Erythroblast (primary cell): ENCODE results near the gene ATG9A.
A peak's percentile ranks its signal among the peaks of the same experiment; 100 is the strongest.
"Not testable (repeated sequence)": the region's sequence is repeated elsewhere in the genome, so short reads cannot be mapped to it uniquely, and the experiment has no call there.

Source experiments
- DNase-seq, 2 experiments: peaks; one replicate each; lab custom pipeline; 2025; lab: John Stamatoyannopoulos, UW
- GATA1 ChIP-seq: IDR thresholded peaks from 2 replicates; pipeline ENCODE4 v1.6.1; 2011; ENCODE audit warnings: low read depth, mild to moderate bottlenecking, control low read depth, low read length, moderate library complexity
- POLR2A ChIP-seq: IDR thresholded peaks from 2 replicates; pipeline ENCODE4 v1.6.1; 2011; ENCODE audit warnings: mild to moderate bottlenecking, low read length

Gene ATG9A

DNA sequence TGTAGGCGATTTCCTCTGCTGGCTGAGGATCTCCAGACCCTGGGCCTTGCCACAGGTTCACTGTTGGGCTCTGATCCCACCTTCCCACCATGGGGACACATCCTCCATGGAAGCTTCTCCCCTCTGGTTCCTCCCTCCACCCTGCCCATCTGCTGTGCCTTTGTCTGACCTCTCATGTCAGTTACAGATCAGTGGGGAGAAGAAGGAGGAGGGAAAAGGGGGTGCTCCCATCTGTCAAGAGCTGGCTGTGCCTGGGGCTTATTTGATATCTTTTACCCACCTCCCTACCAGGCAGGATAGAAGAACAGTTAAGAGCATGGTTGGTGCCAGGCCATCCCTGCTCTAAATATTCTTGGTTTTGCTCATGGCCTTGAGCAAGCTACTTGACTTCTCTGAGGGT lies 37.5 kb upstream of the ATG9A start:
- TF ChIP-seq GATA1: no peak
- no peak for TF ChIP-seq POLR2A
- DNase-seq: no peak

GRCh38 chr2:219266232-219266631 lies 36.8 kb upstream of the ATG9A start:
- DNase-seq: no peak
- TF ChIP-seq POLR2A (no peak), GATA1 (no peak)

GRCh38 chr2:219261024-219261855 lies 31.8 kb upstream of the ATG9A start:
- DNase-seq: no peak
- TF ChIP-seq GATA1: no peak

GRCh38 chr2:219258942-219259341 lies 29.5 kb upstream of the ATG9A start:
- DNase-seq: not testable (repeated sequence)

- peak; percentile 26 to 67 for DNase-seq
- no peak for TF ChIP-seq GATA1
- TF ChIP-seq POLR2A: no peak
Observed at GRCh38 chr2:219254590-219255201, 25.3 kb upstream of the ATG9A start.

GRCh38 chr2:219253753-219254589 lies 24.5 kb upstream of the ATG9A start, which contains the start of gene TUBA4A:
Gene TUBA4A (minus strand): TSS chr2:219253918. CDS start chr2:219253858, 60 bp downstream.
- peak; percentile 87 to 93 for DNase-seq
- TF ChIP-seq POLR2A (peak; percentile 95), GATA1 (no peak)

DNA sequence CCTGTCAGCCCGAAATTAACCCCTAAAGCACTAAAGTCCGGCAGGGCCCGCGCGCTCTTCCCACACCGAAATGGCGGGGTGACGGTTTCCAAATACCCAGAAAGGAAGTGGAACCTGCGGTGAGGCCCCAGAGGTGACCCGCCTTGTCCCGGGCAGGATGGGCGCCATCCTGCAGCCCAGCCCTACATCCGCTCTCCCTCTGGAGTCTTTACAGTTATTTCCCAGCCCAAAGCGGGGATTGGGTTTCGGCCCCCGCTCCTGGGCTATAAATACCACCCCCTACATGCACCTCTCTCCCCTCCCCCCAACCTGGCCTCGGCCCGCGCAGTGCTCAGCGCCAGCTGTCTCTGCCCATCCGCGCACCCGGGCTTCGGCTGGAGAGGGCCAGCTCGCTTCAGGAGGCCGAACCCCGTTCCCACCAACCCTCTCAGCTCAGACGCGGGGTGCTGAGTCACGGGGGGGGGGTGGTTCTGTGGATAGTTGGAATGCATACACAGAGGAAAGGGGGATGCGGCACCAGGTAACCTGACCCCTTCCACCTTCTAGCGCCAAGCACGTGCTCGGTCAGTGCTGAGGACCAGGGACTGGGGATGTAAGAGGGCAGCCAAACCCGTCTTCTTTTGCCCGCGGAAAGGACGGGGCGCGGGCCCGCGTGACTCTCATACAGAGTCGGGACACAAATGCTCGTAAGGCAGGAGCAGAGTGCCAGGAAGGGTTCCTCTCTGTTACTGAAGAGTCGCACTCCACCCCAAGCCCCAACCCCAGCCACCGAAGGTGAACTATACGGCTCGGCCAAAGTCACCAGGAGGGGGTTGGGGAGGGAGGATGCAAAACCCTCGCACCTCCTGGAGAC lies 23.7 kb upstream of the ATG9A start, which contains the start of gene TUBA4B:
Gene TUBA4B (plus strand): TSS at position 344 of the 853 bp plus-strand sequence. CDS start 165 bp downstream, at position 509.
- TF ChIP-seq POLR2A (no peak), GATA1 (no peak)
- DNase-seq: peak; percentile 63 to 78

- DNase-seq: no peak
- no peak for TF ChIP-seq GATA1
- TF ChIP-seq POLR2A: no peak
Observed at GRCh38 chr2:219252570-219252899, 23.1 kb upstream of the ATG9A start.

DNA sequence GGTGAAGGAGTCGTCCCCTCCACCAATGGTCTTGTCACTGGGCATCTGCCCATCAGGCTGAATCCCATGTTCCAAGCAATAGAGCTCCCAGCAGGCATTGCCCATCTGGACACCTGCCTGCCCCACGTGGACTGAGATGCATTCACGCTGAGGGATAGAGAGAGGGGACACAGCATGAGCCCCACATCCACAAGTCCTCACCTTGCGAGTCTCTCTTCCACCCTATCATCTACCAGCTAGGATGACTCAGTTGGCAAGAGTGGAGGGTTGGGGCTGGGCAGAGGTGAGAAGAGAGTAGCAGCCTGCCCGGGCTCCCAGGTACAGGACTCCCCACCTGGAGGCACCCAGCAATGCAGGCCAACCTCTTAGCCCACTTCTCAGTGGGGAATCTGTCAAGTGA lies 22.6 kb upstream of the ATG9A start:
- no peak for TF ChIP-seq POLR2A
- no peak for TF ChIP-seq GATA1
- no peak for DNase-seq

DNA sequence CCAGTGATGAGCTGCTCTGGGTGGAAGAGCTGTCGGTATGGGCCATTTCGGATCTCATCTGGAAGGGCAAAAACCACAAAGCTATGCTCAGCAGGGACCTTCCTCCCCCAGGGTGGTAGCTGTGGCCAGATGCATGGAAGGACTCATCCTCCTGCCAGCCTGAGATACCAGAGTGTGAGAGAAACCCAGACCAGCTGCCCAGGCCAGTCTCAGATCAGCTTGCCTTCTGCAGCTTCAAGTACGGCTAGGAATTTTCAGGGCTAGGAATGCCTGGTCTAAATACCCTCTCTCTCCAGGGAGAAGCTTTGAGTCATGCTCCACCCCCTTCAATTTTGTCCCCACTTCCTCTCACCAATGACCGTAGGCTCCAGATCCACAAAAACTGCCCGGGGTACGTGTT lies 22.2 kb upstream of the ATG9A start:
- no peak for TF ChIP-seq GATA1
- no peak for DNase-seq

- DNase-seq: no peak
- TF ChIP-seq GATA1 (no peak), POLR2A (no peak)
Observed at GRCh38 chr2:219250049-219250781, 20.8 kb upstream of the ATG9A start.

GRCh38 chr2:219249203-219249980 lies 20.0 kb upstream of the ATG9A start:
- no peak for TF ChIP-seq GATA1
- no peak for TF ChIP-seq POLR2A
- peak; percentile 48 to 77 for DNase-seq
